Measurements from ENCODE around the gene FAM168B.

- TF ChIP-seq CTCF (IDR thresholded peaks at IDR 0.05) (no peak), POLR2A (IDR thresholded peaks at IDR 0.05) (no peak)
These were observed 48.5 kb downstream of the FAM168B start for GRCh38 chr2:131044757-131045150.

Measured in testis (tissue), 2 donors.